Esophagus squamous epithelium (tissue), 5 donors: ENCODE results near the gene TMEM41A. TPM values are rescaled to one million over a fixed set of nuclear protein-coding genes. Genes with fewer than 3 reads are reported as not detected.
"Not testable (repeated sequence)": the region's sequence is repeated elsewhere in the genome, so short reads cannot be mapped to it uniquely, and the experiment has no call there.

Experiments used
- DNase-seq: peaks from one replicate; lab custom pipeline; 2025; lab: John Stamatoyannopoulos, UW
- H3K27ac ChIP-seq, 4 donors: fragments of 200-600 bp; sonication (generic); one replicate each; pipeline ENCODE4 v1.5.1; 2016 to 2019; ENCODE audit warnings: mild to moderate bottlenecking in 1 of 4
- H3K27me3 ChIP-seq, 4 donors: fragments of 200-600 bp; sonication (generic); 1 replicate in 3 of 4; 2 replicates in 1 of 4; pipeline versions ENCODE4 v1.5.1 to v1.6.0; 2017 to 2021; ENCODE audit warnings: antibody characterized with exemption in 1 of 4
- H3K36me3 ChIP-seq, 3 donors: fragments of 200-600 bp; sonication (generic); one replicate each; pipeline ENCODE4 v1.5.1; 2016 to 2019
- H3K4me1 ChIP-seq, 3 donors: fragments of 200-600 bp; sonication (generic); one replicate each; pipeline ENCODE4 v1.5.1; 2017 to 2019
- H3K4me3 ChIP-seq, 4 donors: fragments of 200-600 bp; sonication (generic); 1 replicate in 3 of 4; 2 replicates in 1 of 4; pipeline ENCODE4 v1.5.1; 2016 to 2019; ENCODE audit warnings: mild to moderate bottlenecking in 2 of 4, moderate library complexity in 1 of 4
- H3K9me3 ChIP-seq, 3 donors: fragments of 200-600 bp; sonication (generic); one replicate each; pipeline ENCODE4 v1.5.1; 2016 to 2019
- CTCF ChIP-seq, 6 experiments: fragments of 450-650 bp in 4 of 6; fragments of 200-600 bp in 2 of 6; sonication (generic) in 2 of 6; IDR thresholded peaks; one replicate each; pipeline ENCODE4 v1.5.1; 2016 to 2019; ENCODE audit warnings: antibody characterized with exemption in 6 of 6, mild to moderate bottlenecking in 4 of 6, moderate library complexity in 4 of 6
- POLR2A ChIP-seq, 4 donors: fragments of 450-650 bp; IDR thresholded peaks; one replicate each; pipeline ENCODE4 v1.6.1; 2017; ENCODE audit warnings: antibody characterized with exemption in 4 of 4, mild to moderate bottlenecking in 4 of 4, moderate library complexity in 3 of 4
- WGBS, 2 donors: methylation state at CpG; one replicate each; pipeline ENCODE4 v1.1.5; 2018; 5-methylcytosine and 5-hydroxymethylcytosine counted together
- intact Hi-C: fragments of 100-400 bp; cut with DNase I; formaldehyde crosslinking; loops from one replicate; pipeline ENCODE4 v1.15.0; 2022
- total RNA-seq, 4 donors: library from RNA; depleted of rRNA; stranded (reverse); fragments of >200 nt; gene quantifications; one replicate each; pipeline ENCODE4 v1.1.0, GENCODE V29; 2016
- donor health status: DM: yes; HTN: yes; CAD: no.

The TMEM41A gene
- total RNA-seq, 4 donors from 2014 or later = 15.6 to 25.9 (median 20.3) TPM

GRCh38 chr3:185469542-185469941, 29.3 kb downstream of the TMEM41A start:
- H3K27me3 ChIP-seq = no peaks in the 10 kb centered on the region
- H3K27ac ChIP-seq = no peak overlapping the region
- no peak for DNase-seq
- intact Hi-C loops = no loop called here
- 64 to 87% methylated on average over 3 of the region's 3 CpGs for WGBS, 2 donors
- H3K36me3 ChIP-seq = peaks cover 5 to 76% (median 6%) of the 10 kb centered on the region in 3 donors
- H3K9me3 ChIP-seq = no peaks in the 10 kb centered on the region
- no peak overlapping the region for H3K4me3 ChIP-seq
- no peak for TF ChIP-seq POLR2A (IDR thresholded peaks at IDR 0.05)
- TF ChIP-seq CTCF (IDR thresholded peaks at IDR 0.05) = no peak
- H3K4me1 ChIP-seq = peaks cover 0 to 9% (median 0%) of the 10 kb centered on the region in 3 donors

GRCh38 chr3:185466123-185466522, 32.7 kb downstream of the TMEM41A start:
- H3K27ac ChIP-seq, H3K4me3 ChIP-seq, DNase-seq, H3K27me3 ChIP-seq, H3K4me1 ChIP-seq, H3K9me3 ChIP-seq, intact Hi-C loops: not testable (repeated sequence)
- 94 to 97% methylated on average over 4 to 5 of the region's 5 CpGs for WGBS, 2 donors
- peaks cover 0 to 70% (median 5%) of the 10 kb centered on the region in 3 donors for H3K36me3 ChIP-seq

GRCh38 chr3:185465471-185465870, 33.4 kb downstream of the TMEM41A start:
- H3K9me3 ChIP-seq = no peaks in the 10 kb centered on the region
- no peaks in the 10 kb centered on the region for H3K4me1 ChIP-seq
- TF ChIP-seq POLR2A (IDR thresholded peaks at IDR 0.05) (no peak), CTCF (IDR thresholded peaks at IDR 0.05) (no peak)
- no peaks in the 10 kb centered on the region for H3K27me3 ChIP-seq
- no peak overlapping the region for H3K4me3 ChIP-seq
- 91 to 94% methylated on average over 9 of the region's 9 CpGs for WGBS, 2 donors
- H3K36me3 ChIP-seq = peaks cover 0 to 69% (median 5%) of the 10 kb centered on the region in 3 donors
- intact Hi-C loops = no loop called here
- no peak overlapping the region for H3K27ac ChIP-seq
- DNase-seq = no peak

GRCh38 chr3:185460719-185461350, 38.0 kb downstream of the TMEM41A start:
- no peaks in the 10 kb centered on the region for H3K4me1 ChIP-seq
- no peak overlapping the region for H3K4me3 ChIP-seq
- intact Hi-C loops = no loop called here
- no peak for DNase-seq
- TF ChIP-seq CTCF (IDR thresholded peaks at IDR 0.05) (peak in 3 of 6 experiments; percentile 19 to 58 (median 39)), POLR2A (IDR thresholded peaks at IDR 0.05) (no peak)
- H3K27me3 ChIP-seq = no peaks in the 10 kb centered on the region
- H3K36me3 ChIP-seq = peaks cover 0 to 29% (median 0%) of the 10 kb centered on the region in 3 donors
- no peaks in the 10 kb centered on the region for H3K9me3 ChIP-seq
- H3K27ac ChIP-seq = no peak overlapping the region
- WGBS, 2 donors = 70 to 74% methylated on average over 6 of the region's 6 CpGs

- 68 to 70% methylated on average over 5 of the region's 5 CpGs for WGBS, 2 donors
- intact Hi-C loops = no loop called here
- Histone ChIP-seq H3K9me3 (no peaks in the 10 kb centered on the region), H3K27me3 (no peaks in the 10 kb centered on the region), H3K27ac (no peak overlapping the region), H3K4me3 (no peak overlapping the region), H3K4me1 (no peaks in the 10 kb centered on the region), H3K36me3 (peaks cover 0 to 23% (median 0%) of the 10 kb centered on the region in 3 donors)
- DNase-seq = no peak
- no peak for TF ChIP-seq POLR2A (IDR thresholded peaks at IDR 0.05)
- TF ChIP-seq CTCF (IDR thresholded peaks at IDR 0.05) = no peak
Measured at GRCh38 chr3:185460309-185460708, 38.5 kb downstream of the TMEM41A start.
